Esophagus squamous epithelium (tissue), 5 donors: Measurements from ENCODE around the gene MEI1. TPM values are rescaled to one million over a fixed set of nuclear protein-coding genes. Genes with fewer than 3 reads are reported as not detected.

Source experiments
- DNase-seq: peaks from one replicate; lab custom pipeline; 2025; lab: John Stamatoyannopoulos, UW
- H3K27ac ChIP-seq, 4 donors: fragments of 200-600 bp; sonication (generic); one replicate each; pipeline ENCODE4 v1.5.1; 2016 to 2019; ENCODE audit warnings: mild to moderate bottlenecking in 1 of 4
- H3K27me3 ChIP-seq, 4 donors: fragments of 200-600 bp; sonication (generic); 1 replicate in 3 of 4; 2 replicates in 1 of 4; pipeline versions ENCODE4 v1.5.1 to v1.6.0; 2017 to 2021; ENCODE audit warnings: antibody characterized with exemption in 1 of 4
- H3K36me3 ChIP-seq, 3 donors: fragments of 200-600 bp; sonication (generic); one replicate each; pipeline ENCODE4 v1.5.1; 2016 to 2019
- H3K4me1 ChIP-seq, 3 donors: fragments of 200-600 bp; sonication (generic); one replicate each; pipeline ENCODE4 v1.5.1; 2017 to 2019
- H3K4me3 ChIP-seq, 4 donors: fragments of 200-600 bp; sonication (generic); 1 replicate in 3 of 4; 2 replicates in 1 of 4; pipeline ENCODE4 v1.5.1; 2016 to 2019; ENCODE audit warnings: mild to moderate bottlenecking in 2 of 4, moderate library complexity in 1 of 4
- H3K9me3 ChIP-seq, 3 donors: fragments of 200-600 bp; sonication (generic); one replicate each; pipeline ENCODE4 v1.5.1; 2016 to 2019
- CTCF ChIP-seq, 6 experiments: fragments of 450-650 bp in 4 of 6; fragments of 200-600 bp in 2 of 6; sonication (generic) in 2 of 6; IDR thresholded peaks; one replicate each; pipeline ENCODE4 v1.5.1; 2016 to 2019; ENCODE audit warnings: antibody characterized with exemption in 6 of 6, mild to moderate bottlenecking in 4 of 6, moderate library complexity in 4 of 6
- POLR2A ChIP-seq, 4 donors: fragments of 450-650 bp; IDR thresholded peaks; one replicate each; pipeline ENCODE4 v1.6.1; 2017; ENCODE audit warnings: antibody characterized with exemption in 4 of 4, mild to moderate bottlenecking in 4 of 4, moderate library complexity in 3 of 4
- WGBS, 2 donors: methylation state at CpG; one replicate each; pipeline ENCODE4 v1.1.5; 2018; 5-methylcytosine and 5-hydroxymethylcytosine counted together
- intact Hi-C: fragments of 100-400 bp; cut with DNase I; formaldehyde crosslinking; loops from one replicate; pipeline ENCODE4 v1.15.0; 2022
- total RNA-seq, 4 donors: library from RNA; depleted of rRNA; stranded (reverse); fragments of >200 nt; gene quantifications; one replicate each; pipeline ENCODE4 v1.1.0, GENCODE V29; 2016
- donor health status: DM: yes; HTN: yes; CAD: no.

The MEI1 gene
- total RNA-seq, 4 donors from 2014 or later: 0.09 to 1.3 (median 0.52) TPM

DNA sequence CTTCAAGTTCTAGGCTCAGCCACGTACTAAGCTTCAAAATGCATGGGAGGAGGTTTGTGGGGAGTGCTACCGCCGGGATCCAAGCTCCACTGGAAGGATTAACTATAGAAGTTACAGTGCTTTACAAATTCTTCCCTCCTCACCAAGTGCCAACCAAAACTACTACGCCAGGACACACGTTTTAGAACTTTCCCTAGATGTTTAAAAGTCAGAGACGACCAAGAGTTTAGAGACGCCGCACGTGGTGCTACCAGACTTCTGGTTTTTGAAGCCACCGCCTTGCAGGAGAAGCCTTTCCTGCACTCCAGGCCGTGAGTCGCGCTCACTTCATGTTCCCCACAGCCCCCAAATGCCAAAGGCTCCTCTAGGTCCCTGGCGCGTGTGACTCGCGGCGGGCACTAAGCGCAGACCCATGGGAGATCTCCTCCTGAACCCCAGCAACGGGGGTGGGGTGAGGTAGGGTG, 11.4 kb upstream of the MEI1 start:
- Histone ChIP-seq H3K9me3 (no peaks in the 10 kb centered on the region), H3K36me3 (peaks cover 0 to 1% (median 0%) of the 10 kb centered on the region in 3 donors), H3K4me1 (peaks cover 0 to 37% (median 18%) of the 10 kb centered on the region in 3 donors), H3K27me3 (no peaks in the 10 kb centered on the region), H3K4me3 (peak overlapping the region; percentile 72 to 92 (median 74)), H3K27ac (peak overlapping the region; percentile 92 to 99 (median 96))
- 0% methylated on average over 10 to 17 of the region's 20 CpGs for WGBS, 2 donors
- no peak for DNase-seq
- TF ChIP-seq CTCF (IDR thresholded peaks at IDR 0.05) (no peak), POLR2A (IDR thresholded peaks at IDR 0.05) (no peak)
- intact Hi-C loops: no loop called here

DNA sequence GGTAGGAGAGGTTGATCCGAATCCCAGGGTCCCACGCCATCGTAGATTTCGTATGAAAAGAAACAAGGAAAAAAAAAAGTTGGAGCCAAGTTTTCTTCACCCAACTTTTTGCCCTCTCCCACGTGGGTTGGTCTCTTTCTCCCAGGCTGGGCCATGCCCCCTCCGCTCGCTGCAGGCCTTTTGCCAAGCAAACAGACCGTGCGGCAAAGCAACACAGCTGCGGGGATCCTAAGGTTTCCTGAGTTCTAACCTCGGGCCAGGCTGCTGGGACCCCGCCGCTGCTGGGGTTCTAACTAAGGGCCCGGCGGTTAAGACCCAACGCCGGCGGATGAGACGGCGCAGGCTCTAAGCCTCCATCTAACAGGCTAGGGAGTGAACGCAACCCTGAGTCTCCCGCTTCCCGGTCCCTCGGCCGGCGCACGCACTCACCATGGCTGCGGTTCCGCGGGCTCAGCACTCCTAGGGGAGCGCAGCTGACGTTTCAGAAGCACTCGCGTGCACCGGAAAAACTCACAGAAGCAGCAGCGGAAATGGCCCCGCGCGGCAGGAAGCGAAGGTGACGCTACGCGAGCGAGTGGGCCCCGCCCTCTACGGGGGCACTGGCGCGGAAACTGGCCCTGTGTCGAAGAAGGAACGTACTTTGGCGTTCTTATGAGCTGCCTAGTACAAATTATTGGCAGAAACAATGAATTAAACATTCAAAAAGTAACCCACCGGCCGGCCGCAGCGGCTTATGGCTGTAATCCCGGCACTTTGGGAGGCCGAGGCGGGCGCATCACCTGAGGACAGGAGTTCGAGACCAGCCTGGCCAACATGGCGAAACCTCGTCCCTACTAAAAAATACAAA, 10.7 kb upstream of the MEI1 start, which contains the start of gene SNU13:
TSS of gene SNU13 (minus strand) at position 503 of the 847 bp plus-strand sequence. CDS start at position 432, 71 bp downstream.
- WGBS, 2 donors: 0 to 1% methylated on average over 19 to 29 of the region's 62 CpGs

GRCh38 chr22:41690476-41690875, 8.8 kb upstream of the MEI1 start:
- H3K9me3 ChIP-seq: no peaks in the 10 kb centered on the region
- DNase-seq: no peak
- intact Hi-C loops: no loop called here
- no peak overlapping the region for H3K4me3 ChIP-seq
- no peak for TF ChIP-seq CTCF (IDR thresholded peaks at IDR 0.05)
- TF ChIP-seq POLR2A (IDR thresholded peaks at IDR 0.05): no peak
- WGBS, 2 donors: 89% methylated on average over 1 to 3 of the region's 3 CpGs
- H3K36me3 ChIP-seq: peaks cover 0 to 18% (median 0%) of the 10 kb centered on the region in 3 donors
- no peaks in the 10 kb centered on the region for H3K27me3 ChIP-seq
- H3K27ac ChIP-seq: peak overlapping the region in 1 of 4 donors; percentile 97
- H3K4me1 ChIP-seq: peaks cover 0 to 33% (median 18%) of the 10 kb centered on the region in 3 donors

More for the DNA sequence above, 10.7 kb upstream of the MEI1 start, which contains the start of gene SNU13:
- Histone ChIP-seq H3K9me3 (no peaks in the 10 kb centered on the region), H3K4me1 (peaks cover 0 to 33% (median 18%) of the 10 kb centered on the region in 3 donors), H3K36me3 (peaks cover 0 to 8% (median 0%) of the 10 kb centered on the region in 3 donors), H3K4me3 (peak within 1 kb of the TSS; percentile 72 to 92 (median 74)), H3K27ac (peak within 1 kb of the TSS; percentile 92 to 99 (median 96)), H3K27me3 (no peaks in the 10 kb centered on the region)
- DNase-seq: peak; percentile 70
- peak in 3 of 4 donors; percentile 74 to 89 (median 85) for TF ChIP-seq POLR2A (IDR thresholded peaks at IDR 0.05)
- TF ChIP-seq CTCF (IDR thresholded peaks at IDR 0.05): peak in 2 of 6 experiments; percentile 6 to 28
- intact Hi-C loops: no loop called here

DNA sequence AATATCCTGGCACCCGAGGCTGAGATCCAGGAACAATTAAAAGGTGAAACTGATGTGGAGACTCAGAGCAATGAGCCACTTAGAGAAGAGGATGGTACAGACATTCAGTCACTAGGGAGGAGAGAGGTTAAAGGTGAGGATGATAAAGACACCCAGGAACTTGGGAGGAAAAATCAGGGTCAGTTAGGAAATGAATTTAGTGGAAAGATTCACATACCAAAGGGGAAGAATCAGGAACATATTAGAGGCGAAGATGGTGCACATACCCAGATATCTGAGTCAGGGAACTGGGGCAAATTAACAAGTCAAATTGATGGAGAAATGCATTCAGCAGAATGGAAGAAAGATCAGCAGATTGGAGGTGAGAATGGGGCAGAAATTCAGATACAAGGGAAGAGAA, 4.1 kb upstream of the MEI1 start:
- Histone ChIP-seq H3K4me1 (peaks cover 10 to 24% (median 12%) of the 10 kb centered on the region in 3 donors), H3K4me3 (no peak overlapping the region), H3K9me3 (no peaks in the 10 kb centered on the region), H3K27me3 (peaks cover 0 to 6% (median 0%) of the 10 kb centered on the region in 4 donors), H3K36me3 (peaks cover 0 to 18% (median 0%) of the 10 kb centered on the region in 3 donors), H3K27ac (no peak overlapping the region)
- TF ChIP-seq POLR2A (IDR thresholded peaks at IDR 0.05): no peak
- TF ChIP-seq CTCF (IDR thresholded peaks at IDR 0.05): no peak
- intact Hi-C loops: loop anchor here (5.0 kb wide), 1 partner anchor 247 kb away; no protein-coding TSS in a partner anchor
- no peak for DNase-seq
- WGBS, 2 donors: 75 to 77% methylated on average over 2 of the region's 2 CpGs
